SH-SY5Y (cell line): ENCODE measurements around the gene CRTC3.

Source experiments
- GATA2 ChIP-seq: IDR thresholded peaks from 2 replicates; pipeline ENCODE4 v1.6.1; 2011; ENCODE audit warnings: mild to moderate bottlenecking, low read depth, low read length
- GATA3 ChIP-seq: IDR thresholded peaks from 2 replicates; pipeline ENCODE4 v1.6.1; 2011; ENCODE audit warnings: low read depth, mild to moderate bottlenecking, low read length, moderate library complexity

DNA sequence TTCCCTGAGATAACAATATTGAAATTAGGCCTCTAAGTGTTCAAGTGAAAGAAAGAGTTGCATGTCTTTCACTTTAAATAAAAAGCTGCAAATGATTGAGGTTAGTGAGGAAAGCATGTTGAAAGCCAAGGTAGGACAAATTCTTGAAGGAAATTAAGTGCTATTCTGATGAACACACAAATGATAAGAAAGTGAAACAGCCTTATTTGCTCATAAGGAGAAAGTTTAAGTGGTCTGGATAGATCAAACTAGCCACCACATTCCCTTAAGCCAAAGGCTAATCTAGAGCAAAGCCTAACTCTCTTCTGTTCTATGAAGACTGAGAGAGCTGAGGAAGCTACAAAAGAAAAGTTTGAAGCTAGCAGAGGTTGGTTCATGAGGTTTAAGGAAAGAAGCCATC is 36.1 kb downstream of the CRTC3 start:
- TF ChIP-seq GATA2 (no peak), GATA3 (no peak)
